Measurements from ENCODE around the gene NUCB1.

Gene NUCB1

DNA sequence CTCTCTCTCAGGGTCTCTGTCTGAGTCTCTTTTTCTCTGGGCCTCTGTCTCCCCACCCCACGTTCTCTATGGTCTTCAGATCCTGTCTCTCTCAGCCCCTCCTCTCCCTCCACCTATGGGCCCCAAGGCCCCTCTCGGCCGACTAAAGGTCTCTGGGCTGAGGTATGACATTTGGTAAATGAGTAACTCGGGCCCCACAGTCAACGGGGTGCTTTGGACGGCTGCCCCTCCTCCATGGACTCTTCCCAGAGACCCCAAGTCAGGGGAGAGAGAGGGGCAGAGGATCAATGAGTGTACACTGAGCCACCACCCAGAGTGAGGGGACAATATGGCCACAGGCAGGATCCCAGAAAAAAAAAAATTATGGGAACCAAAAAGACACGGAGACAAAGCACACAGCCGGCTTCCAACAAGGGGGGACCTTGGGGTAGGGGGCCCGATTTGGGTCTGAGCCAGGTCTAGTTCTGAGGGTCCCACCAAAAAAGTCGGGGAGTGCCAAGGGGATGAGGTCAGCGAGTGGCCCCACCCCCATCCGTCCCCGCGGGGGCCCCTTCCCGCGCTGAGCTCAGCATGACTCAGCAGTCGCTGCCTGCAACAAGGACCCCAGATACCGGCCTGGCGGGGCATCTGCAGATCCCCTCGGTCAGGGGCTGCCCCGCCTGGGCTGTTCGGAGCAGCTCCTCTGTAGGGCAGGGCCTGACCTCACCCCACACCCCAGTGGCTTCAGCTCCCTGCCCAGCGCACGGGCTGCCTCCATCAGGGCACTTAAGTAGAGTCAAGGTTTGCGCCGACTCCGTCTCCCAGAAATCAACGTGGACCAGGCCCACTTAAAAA, 63.5 kb downstream of the NUCB1 start:
- DNase-seq: peak; percentile 48

DNA sequence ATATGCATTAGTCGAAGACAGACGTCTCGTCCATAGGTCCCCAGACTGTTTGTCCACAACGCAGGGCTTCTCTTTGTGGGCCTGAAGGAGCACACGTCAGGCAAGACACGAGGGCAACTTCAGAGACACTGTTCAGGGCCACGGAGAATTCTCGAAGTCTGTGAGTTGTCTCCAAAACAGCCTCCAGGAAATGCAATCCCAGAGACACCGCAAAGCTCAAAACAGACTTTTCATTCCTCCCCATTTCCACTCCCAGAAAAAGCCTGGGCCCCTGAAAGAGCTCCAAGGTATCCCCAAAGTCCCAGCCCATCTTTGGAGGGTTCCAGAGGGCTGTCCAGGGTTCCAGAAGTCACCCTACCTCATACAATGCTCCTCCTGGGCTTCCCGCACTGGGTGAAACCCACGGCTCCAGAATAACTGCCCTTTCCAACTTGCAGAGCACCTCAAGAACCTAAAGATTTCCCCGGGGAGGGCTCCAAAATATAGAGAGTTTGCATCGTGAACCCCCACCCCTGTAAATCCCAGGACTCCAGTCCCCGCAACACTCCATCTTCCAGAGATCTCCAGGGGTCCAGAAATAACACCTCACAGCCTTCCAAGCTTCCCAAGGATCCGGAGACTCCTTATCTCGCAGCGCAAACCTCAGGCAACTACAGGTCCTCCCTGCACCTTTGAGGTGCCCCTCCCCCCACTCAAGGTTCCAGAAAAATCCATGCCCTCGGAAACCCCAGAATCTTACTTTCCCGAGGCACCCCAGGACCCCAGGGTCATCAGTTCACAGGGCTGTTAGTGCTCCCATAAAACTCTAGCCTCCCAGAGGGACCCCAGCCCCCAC, 64.3 kb downstream of the NUCB1 start:
- DNase-seq: no peak

DNA sequence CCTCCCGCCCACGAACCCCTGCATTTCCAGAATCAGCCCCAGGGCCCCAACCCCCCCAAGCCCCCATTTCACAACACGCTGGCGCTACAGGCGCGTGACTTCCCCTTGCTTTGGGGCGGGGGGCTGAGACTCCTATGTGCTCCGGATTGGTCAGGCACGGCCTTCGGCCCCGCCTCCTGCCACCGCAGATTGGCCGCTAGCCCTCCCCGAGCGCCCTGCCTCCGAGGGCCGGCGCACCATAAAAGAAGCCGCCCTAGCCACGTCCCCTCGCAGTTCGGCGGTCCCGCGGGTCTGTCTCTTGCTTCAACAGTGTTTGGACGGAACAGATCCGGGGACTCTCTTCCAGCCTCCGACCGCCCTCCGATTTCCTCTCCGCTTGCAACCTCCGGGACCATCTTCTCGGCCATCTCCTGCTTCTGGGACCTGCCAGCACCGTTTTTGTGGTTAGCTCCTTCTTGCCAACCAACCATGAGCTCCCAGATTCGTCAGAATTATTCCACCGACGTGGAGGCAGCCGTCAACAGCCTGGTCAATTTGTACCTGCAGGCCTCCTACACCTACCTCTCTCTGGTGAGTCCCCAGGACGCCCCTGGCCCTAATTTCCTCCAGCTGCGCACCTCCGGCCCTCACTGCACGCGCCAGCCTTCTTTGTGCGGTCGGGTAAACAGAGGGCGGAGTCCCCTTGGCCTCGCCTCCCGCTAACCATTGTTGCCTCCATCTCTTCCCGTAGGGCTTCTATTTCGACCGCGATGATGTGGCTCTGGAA, 65.1 kb downstream of the NUCB1 start, which contains the start of gene FTL:
FTL (plus strand) TSS at position 270 of the 766 bp plus-strand sequence; CDS start at position 469, 199 bp downstream.
- peak; percentile 75 for DNase-seq

DNA sequence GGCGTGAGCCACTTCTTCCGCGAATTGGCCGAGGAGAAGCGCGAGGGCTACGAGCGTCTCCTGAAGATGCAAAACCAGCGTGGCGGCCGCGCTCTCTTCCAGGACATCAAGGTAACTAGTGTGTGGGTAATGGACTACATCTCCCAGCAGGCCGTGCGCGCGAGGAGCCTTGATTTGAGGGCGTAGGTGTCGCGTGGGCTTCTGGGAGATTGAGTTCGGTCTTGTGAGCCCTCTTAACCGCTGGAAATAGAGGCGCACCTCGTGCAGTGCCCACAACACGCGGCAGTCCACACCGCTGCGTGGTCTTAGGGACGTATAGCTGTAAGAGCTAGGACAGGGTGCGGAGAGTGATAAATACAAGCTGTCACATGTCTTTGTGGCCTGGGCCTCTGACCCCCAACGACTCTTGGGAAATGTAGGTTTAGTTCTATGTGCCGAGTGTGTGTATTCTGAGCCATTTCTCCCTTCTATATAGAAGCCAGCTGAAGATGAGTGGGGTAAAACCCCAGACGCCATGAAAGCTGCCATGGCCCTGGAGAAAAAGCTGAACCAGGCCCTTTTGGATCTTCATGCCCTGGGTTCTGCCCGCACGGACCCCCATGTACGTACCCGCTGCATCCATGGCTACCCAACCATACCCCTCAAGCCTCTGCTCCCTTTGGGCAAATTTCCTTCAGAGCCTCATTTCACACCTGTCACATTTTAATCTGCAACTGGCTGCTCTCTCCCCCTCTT, 65.9 kb downstream of the NUCB1 start:
- DNase-seq: peak; percentile 65

DNA sequence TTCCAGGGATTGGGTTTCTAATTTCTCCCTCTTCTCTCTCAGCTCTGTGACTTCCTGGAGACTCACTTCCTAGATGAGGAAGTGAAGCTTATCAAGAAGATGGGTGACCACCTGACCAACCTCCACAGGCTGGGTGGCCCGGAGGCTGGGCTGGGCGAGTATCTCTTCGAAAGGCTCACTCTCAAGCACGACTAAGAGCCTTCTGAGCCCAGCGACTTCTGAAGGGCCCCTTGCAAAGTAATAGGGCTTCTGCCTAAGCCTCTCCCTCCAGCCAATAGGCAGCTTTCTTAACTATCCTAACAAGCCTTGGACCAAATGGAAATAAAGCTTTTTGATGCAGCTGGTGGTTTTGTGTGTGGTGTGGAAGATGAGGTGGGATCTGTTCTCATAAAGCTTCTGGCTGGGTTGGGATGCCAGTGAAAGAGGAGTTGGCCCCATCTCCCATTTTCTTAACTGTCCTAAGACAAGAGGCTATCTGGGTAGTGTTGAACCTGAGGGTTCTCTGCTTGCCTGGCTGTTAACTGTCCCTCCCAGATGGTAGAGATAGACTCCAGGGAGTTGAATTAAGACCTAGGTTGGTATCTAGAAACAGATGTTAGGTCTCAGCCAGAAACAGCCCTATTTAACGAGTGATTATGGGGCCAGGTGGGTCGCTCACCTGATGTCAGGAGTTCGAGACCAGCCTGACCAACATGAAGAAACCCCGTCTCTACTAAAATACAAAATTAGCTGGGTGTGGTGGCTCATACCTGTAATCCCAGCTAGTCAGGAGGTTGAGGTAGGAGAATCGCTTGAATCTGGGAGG, 66.6 kb downstream of the NUCB1 start:
- no peak for DNase-seq

DNA sequence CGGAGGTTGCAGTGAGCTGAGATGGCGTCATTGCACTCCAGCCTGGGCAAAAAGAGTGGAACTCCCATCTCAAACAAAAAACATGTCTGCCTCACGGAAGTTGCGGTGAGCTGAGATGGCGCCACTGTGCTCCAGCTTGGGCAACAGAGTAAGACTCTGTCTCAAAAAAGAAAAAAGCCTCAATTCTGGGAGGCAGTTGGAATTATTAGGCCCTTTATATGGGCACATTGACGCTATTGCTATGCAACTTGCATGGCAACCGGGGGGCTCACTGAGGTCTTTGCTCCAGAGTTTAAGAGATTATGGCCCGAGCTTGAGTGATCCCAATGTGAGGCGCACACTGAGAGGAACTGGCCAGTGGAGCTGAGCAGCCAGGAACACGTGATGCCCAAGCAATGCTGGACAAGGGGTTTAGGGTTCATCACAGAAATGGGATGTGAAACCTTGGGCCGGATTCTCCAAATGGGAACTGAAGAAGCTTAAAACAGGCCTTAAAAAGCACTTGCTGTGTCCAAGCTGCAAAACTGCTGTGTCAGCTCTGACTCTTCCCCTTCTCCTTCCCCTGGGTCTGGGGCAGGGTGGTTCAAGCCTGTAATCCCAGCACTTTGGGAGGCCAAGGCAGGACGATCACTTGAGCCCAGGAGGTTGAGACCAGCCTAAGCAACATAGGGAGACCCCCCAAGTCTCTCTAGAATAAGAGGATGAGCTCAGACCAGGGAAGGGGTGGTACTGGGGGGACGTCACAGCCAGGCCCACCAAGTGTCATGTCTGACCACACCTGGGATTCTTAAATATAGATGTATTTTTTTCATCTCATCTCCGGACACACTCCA, 67.5 kb downstream of the NUCB1 start:
- DNase-seq: no peak

DNA sequence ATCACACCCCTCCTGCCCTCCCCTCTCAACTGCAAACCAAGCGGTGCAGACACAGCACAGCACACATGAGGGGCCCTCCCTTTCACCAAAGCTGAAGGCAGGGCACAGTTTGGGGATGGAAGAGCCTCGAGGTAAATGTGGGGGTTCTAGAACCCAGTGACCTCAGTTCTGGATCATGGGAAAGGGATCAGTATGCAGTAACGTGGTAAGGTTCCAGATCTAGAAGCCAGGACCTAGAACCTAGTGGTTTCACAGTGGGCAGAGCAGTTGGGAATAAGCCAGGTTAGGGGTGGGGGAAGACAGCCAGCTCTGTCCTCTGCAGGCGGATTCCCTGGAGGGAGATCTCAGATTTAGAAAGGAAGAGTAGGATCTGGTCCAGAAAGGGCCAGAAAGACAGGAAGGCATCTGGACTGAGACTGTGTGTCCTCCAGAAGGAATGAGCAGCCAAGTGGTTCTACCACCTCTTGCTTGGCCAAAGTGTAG, 68.1 kb downstream of the NUCB1 start:
- DNase-seq: no peak

DNA sequence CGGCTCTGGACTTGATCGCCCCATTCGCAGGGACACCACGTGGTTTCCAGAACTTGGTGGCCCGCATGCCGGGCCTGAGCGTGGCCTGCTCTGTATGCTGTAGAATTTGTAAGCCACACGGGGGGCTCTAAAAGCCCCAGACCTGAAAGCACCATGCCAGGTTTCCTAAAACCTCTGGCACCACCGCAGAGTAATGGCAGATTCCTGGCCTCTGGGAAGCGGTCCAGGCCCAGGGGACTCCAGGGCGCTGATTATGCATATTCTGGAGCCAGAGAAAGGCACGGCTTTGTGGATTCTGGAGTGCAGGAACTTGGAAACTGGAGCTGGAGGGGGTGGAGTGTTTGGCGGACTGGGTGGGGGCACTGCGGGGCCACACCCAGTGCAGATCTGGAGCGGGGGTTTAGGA, 68.7 kb downstream of the NUCB1 start:
- no peak for DNase-seq

GRCh38 chr19:48969276-48970138, 69.4 kb downstream of the NUCB1 start:
- no peak for DNase-seq

GRCh38 chr19:48970139-48970766, 70.1 kb downstream of the NUCB1 start:
- no peak for DNase-seq

- DNase-seq: no peak
These were observed 70.8 kb downstream of the NUCB1 start for GRCh38 chr19:48970923-48971395.

Measured in activated gamma-delta T cell (primary cell).